GM21576 (cell line): Measurements from ENCODE around the gene ZFR2.
"Not testable (repeated sequence)": the region's sequence is repeated elsewhere in the genome, so short reads cannot be mapped to it uniquely, and the experiment has no call there.

Source experiments
- ATAC-seq: cut with Tn5 transposase; IDR thresholded peaks from one replicate; pipeline ENCODE4 v1.9.1; 2021; ENCODE audit warnings: mild to moderate bottlenecking, moderate library complexity; ENCODE audit not compliant: unreplicated experiment

Gene ZFR2

DNA sequence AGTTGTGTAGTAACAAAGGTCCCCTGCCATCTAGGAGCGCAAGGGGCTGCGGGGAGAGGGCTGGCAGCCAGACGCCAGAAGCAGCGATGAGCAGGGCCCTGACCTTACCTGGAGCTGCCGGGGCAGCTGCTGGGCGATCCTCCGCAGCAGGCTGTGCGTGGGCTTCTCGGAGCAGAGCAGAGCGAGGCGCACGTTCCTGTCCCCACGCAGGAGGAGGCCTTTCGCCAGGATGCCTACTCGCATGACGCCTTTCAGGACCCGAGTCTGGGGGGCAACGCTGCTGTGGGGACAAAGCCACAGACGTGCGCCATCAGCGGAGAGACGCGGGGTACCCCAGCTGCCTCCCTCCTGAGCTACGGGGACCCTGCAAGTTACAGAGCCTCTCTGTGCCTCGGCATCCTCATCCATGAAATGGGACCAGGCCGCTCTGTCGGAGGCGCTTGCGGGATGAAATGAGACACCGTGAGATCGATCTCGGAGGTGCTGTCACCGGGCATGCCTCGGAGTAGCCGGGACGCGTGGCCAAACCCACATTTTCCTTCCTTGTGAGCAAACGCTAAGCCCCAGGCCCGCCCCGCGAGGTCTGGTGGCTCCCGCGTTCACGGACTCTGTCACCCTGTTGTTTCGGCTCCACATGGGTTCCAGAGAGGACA, 52.1 kb downstream of the ZFR2 start:
- no peak for ATAC-seq

DNA sequence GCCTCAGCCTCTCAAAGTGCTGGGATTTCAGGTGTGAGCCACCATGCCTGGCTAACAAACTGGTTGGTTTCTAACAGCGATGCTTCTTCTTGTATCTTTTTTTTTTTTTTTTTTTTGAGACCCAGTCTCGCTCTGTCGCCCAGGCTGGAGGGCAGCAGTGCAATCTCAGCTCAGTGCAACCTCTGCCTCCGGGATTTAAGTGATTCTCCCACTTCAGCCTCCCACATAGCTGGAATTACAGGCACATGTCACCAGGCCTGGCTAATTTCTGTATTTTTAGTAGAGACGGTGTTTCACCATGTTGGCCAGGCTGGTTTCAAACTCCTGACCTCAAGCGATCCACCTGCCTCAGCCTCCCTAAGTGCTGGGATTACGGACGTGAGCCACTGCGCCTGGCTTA, 52.7 kb downstream of the ZFR2 start:
- ATAC-seq: not testable (repeated sequence)

GRCh38 chr19:3814648-3815047, 54.2 kb downstream of the ZFR2 start:
- no peak for ATAC-seq

DNA sequence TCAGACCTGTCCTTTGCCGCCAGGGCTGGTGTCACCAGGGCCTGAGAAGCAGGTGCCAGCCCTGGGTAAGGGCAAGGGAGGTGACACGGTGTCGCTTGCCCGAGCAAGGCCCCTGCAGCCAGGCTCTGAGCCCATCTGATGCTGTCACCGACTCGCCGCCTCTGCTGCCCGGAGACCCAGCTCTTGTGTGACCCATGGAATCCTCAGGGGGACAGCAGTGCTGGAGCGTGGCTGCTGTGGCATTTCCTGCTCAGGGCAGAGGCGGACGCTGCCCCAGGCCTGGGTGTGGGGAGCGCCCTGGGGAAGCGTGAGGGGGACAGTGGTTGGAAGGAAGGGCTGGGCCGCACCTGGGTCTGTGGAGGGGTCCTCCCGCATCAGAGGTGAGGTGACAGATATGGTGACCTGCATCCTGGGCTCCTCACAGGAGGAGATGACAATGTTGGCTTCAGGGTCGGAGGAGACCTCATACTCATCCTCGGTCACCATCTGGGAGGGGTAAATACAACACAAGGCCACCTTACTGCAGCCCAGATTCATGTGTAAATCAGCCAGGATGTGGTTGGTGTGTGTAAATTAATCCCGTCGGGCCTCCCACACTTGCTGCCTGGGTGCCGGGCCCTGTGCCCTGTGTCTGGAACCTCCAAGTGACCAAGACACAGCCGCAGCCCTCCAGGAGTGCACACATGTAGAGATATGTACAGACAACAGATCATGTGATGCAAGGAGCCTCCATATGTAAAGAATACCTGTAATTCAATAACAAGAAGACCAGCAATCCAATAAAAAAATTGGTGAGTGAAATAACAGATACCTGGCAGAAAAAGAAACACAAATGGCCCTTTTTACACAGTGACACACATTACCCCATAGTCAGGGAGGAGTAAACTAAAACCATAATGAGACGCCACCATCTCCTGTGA, 55.1 kb downstream of the ZFR2 start:
- no peak for ATAC-seq

DNA sequence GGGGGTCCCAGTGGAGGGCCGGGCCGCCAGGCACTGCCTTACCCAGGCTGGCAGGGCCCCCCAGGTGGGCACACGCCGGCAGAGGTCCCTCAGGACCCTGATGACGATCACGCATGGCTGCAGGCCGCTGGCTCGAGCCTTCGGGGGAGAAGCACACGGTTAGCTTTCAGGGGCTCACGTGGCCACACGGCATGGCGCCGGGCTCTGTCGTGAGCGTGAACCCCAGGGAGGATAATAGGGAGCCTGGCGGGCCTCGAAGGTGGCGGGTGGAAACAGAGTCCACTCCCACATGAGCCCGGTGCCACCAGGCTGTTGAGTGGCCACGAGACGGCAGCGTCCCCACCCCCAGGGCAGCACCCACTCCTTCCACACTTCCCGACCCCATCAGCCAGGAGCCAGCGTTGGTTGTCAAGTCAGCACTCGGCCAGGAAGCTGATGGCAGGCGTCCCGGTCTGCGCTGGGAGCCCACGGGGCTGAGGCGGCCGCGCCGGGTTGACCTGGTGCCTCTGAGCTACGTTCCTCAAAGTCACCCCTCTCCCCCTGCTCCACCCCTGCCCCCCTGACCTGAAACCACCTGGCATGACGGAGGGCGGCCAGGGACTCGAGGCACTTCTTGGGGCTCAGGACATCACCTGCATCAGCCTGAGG, 58.0 kb downstream of the ZFR2 start:
- no peak for ATAC-seq

- ATAC-seq: no peak
Observed at GRCh38 chr19:3809881-3810707, 58.7 kb downstream of the ZFR2 start.

DNA sequence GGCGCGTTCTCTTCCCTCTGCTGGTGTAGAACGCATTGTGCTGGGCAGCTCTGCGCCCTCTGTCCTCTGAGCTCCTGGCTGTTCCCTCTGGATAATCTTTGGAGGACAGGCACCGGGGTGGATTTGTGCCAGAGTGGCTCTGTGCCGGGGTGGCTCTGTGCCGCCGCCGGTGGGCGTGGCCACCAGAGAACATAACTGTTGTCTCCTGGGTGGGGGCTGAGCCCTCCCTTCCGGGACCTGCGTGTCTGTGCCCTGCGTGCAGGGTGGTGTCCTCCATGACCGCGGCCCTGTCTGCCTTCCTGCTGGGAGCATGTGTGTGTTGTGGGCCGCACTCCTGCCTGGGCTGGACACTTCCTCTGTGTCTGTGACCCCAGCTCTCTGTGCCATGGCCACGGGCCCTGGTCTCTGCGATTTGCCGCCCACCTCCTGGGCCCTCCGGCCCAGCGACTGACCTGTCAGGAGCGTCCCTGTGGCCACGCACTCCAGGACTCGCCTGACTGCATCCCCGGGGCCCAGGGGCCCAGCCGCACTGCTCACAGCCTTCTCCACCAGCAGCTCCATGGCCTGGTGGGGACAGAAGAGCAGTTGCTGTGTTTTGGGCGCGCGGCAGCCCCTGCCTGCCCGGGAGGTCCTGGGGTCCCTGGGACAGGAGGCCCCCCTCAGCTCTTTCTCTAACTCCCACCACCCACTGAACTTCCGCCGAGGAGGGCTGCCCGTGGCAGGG, 60.3 kb downstream of the ZFR2 start:
- no peak for ATAC-seq

DNA sequence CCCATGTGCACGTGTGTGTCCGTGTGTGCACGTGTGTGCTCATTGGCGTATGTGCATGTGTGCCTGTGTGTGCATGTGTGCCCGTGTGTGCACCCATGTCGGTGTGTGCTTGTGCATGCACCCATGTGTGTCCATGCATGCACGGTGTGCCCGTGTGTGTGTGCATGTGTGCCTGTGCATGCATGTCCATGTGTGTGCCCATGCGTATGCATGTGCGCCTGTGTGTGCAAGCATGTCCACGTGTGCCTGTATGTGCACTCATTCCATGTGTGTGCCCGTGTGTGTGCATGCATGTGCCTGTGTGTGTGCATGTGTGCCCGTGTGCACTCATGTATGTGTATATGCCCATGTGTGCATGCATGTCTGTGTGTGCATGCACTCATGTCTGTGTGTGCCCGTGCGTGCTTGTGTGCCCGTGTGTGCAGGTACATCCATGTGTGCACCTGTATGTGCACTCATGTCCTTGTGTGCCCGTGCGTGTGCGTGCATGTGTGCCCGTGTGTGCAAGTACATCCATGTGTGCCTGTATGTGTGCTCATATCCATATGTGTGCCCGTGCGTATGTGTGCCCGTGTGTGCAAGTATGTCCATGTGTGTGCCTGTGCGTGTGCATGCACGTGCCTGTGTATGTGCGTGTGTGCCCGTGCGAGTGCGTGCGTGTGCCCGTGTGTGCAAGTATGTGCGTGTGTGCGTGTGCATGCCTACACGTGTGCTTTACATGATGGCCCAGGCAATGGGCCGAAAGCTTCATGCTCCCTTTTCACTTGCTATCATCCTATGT, 61.1 kb downstream of the ZFR2 start:
- ATAC-seq: no peak

GRCh38 chr19:3807131-3807480, 61.7 kb downstream of the ZFR2 start:
- no peak for ATAC-seq

- ATAC-seq: no peak
Observed at GRCh38 chr19:3805859-3806258, 63.0 kb downstream of the ZFR2 start.

DNA sequence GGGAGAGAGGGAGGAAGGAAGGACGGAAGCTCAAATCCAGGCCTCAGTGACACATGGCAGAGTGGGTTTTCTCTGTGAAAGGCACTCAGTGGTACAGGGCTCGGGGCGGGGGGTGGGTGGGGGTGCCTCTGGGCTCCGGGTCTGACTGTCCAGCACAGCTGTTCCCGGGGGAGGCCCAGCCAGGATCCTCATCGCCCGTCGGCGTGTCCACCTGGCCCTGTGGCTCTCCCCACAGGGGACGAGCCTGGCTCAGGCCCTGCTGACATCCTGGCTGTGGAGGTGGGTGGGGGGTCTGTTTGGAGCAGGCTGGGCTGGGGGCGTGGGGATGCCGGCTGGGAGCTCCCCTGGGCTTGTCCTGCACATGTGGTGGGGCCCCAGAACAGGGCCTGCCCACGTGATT, 64.4 kb downstream of the ZFR2 start:
- ATAC-seq: no peak

DNA sequence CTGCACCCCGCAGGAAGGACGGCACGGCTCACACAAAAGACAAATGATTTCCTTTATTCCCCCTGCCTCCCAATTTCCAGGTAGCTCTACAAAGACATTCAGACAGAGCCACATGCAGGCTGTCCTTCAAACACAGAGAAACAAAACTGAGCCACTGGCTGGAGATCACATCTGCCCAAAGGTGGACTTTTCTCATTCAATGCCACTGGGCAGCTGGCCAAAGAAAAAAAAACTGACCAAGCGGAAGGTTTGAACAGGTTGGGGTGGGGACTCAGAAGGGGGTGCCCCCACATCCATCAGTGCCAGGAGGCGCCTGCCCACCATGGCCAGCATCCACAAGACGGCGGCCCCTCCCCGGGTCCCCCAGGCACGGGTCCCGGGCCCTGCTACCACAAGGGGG, 64.9 kb downstream of the ZFR2 start:
- ATAC-seq: no peak

DNA sequence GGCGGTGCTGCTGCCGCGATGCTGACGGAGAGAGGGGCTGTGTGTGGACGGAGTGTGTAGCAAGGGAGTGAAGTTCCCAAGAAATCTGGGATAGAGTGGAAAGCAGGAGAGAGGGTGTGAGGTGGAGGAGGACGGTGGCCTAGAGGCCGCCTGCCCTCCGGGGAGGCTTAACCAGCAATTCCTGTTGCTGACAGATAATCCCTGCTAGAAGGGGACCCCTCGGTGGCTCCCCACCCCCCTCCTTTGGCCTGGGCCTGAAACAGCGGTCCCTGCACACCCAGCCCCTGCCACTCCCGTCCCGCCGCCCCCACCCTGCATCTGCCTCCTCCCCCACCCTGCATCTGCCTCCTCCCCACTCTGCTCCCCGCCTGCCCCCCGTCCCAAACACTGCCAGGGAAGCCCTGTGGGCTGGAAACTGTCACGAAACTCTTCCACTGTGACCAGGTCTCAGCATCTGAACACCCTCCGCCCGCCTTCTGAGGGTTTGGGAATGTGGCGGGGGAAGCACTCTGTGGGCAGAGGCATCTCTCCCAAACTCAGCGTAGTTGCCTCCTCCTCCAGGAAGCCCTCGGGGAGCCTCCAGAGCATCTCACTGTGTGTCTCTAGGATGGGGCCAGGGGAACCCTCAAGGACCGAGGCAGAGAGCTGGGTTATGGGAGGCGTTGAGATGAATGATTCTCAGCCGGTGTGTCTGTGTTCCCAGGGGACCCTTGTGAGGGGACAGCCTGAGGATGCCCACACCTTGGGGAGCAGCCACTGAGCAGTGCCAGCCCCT, 65.5 kb downstream of the ZFR2 start:
- no peak for ATAC-seq

- no peak for ATAC-seq
Observed at GRCh38 chr19:3801412-3802096, 67.3 kb downstream of the ZFR2 start.

- ATAC-seq: no peak
Observed at GRCh38 chr19:3800996-3801395, 67.8 kb downstream of the ZFR2 start.

DNA sequence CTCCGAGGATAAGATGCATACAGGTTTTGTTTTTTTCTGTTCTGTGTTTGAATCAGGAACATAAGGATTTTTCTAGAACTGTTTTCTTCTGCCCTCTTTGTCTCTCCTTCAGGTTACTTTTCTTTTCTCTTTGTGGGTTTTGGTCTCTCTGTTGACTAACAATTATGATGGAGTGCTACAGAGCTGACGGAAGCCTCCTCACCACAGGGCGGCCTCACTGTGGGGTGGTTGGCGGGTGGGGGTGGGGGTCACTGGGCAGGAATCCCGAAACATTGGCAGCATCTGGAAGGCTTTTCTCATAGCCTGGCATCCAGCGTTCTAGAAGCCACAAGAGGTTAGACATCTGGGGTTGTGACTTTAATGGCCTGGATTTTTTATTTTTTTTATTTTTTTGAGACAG, 70.7 kb downstream of the ZFR2 start:
- no peak for ATAC-seq

DNA sequence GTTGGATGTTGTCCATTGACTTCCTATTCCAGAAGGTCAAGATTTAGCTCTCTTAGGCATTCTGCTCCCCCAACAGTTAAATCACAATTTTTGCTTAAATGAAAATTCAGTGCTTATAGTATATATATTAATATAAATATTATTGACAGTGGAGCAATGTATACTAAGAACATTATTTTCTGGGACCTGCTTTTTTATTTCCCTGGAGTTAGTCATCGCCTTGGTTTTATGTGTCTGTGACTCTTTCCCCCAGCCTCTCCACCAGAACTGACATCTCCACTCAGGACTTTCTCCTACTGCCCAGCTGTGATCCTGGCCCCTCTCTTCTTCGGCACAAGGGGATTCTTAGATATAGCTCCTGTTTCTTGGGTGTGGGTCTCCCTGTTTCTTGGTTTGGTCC, 72.5 kb downstream of the ZFR2 start:
- ATAC-seq: no peak

GRCh38 chr19:3793799-3794198, 75.0 kb downstream of the ZFR2 start:
- ATAC-seq: no peak
